ENCODE results near the gene ACKR3.

- TF ChIP-seq CTCF (IDR thresholded peaks at IDR 0.05): no peak
- TF ChIP-seq EZH2 (IDR thresholded peaks at IDR 0.05; ENCODE audit: borderline replicate concordance, insufficient read depth, low read depth, low read length, poor library complexity, severe bottlenecking): no peak
Measured at GRCh38 chr2:236626391-236627150, 56.9 kb downstream of the ACKR3 start.
